GDM1 (cell line): ENCODE data around the gene C21orf91.
"Not testable (repeated sequence)": the region's sequence is repeated elsewhere in the genome, so short reads cannot be mapped to it uniquely, and the experiment has no call there.

ENCODE experiments used
- DNase-seq: peaks from one replicate; lab custom pipeline; 2025; lab: John Stamatoyannopoulos, UW

The C21orf91 gene

GRCh38 chr21:17777072-17777765, 41.9 kb downstream of the C21orf91 start:
- no peak for DNase-seq

GRCh38 chr21:17775431-17776126, 43.6 kb downstream of the C21orf91 start:
- no peak for DNase-seq

- DNase-seq, result not testable (repeated sequence)
Measured at GRCh38 chr21:17775021-17775420, 44.1 kb downstream of the C21orf91 start.

GRCh38 chr21:17769447-17769845, 49.7 kb downstream of the C21orf91 start:
- no peak for DNase-seq

- DNase-seq, result no peak
Measured at GRCh38 chr21:17768840-17769446, 50.2 kb downstream of the C21orf91 start.

GRCh38 chr21:17765207-17765606, 53.9 kb downstream of the C21orf91 start:
- DNase-seq, result no peak

GRCh38 chr21:17763288-17764037, 55.7 kb downstream of the C21orf91 start:
- DNase-seq, result no peak

GRCh38 chr21:17759511-17760178, 59.5 kb downstream of the C21orf91 start:
- DNase-seq, result no peak

- DNase-seq, result no peak
Measured at GRCh38 chr21:17758683-17759082, 60.5 kb downstream of the C21orf91 start.

- DNase-seq, result no peak
Measured at GRCh38 chr21:17757671-17758070, 61.5 kb downstream of the C21orf91 start.

GRCh38 chr21:17753736-17754135, 65.4 kb downstream of the C21orf91 start:
- DNase-seq, result no peak

- no peak for DNase-seq
Measured at GRCh38 chr21:17752171-17752570, 67.0 kb downstream of the C21orf91 start.

GRCh38 chr21:17746920-17747319, 72.2 kb downstream of the C21orf91 start:
- DNase-seq, result no peak

- no peak for DNase-seq
Measured at GRCh38 chr21:17745086-17745485, 74.1 kb downstream of the C21orf91 start.

GRCh38 chr21:17742940-17743592, 76.1 kb downstream of the C21orf91 start:
- no peak for DNase-seq

GRCh38 chr21:17742181-17742580, 77.0 kb downstream of the C21orf91 start:
- no peak for DNase-seq
